ENCODE measurements around the gene FLNB. TPM values are rescaled to one million over a fixed set of nuclear protein-coding genes. Genes with fewer than 3 reads are reported as not detected.

The FLNB gene
- total RNA-seq, 2 donors from 2014 or later = 104 to 121 TPM

DNA sequence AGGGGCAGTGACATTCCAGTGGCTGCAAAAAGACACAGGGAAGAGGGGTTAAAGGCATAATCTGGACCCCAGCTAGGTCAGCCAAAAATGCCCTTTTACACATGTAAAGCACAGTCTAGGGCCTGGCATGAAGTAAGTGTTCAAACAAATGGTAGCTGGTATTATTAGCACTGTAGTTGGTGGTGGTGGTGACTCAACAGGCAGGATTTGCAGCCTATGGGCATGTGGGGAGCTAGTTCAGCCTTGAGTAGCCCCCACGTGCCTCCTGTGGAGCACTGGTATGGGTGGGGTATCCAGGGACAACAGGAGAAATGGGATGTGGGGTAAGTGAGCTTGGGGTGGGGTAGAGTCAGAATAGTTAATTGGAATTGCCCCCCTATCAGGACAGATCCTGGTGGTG is 175.0 kb downstream of the FLNB start:
- Histone ChIP-seq H3K27ac (no peak overlapping the region), H3K4me1 (peaks cover 8% of the 10 kb centered on the region), H3K36me3 (replicated peaks in 1 of 2; ENCODE audit: insufficient read depth in 1 of 2, low read depth in 2 of 2) (no peaks in the 10 kb centered on the region), H3K4me3 (no peak overlapping the region), H3K27me3 (no peaks in the 10 kb centered on the region), H3K9me3 (no peaks in the 10 kb centered on the region)
- WGBS, 2 donors = 54 to 86% methylated on average over 1 of the region's 1 CpG
- TF ChIP-seq, protein P1, sequence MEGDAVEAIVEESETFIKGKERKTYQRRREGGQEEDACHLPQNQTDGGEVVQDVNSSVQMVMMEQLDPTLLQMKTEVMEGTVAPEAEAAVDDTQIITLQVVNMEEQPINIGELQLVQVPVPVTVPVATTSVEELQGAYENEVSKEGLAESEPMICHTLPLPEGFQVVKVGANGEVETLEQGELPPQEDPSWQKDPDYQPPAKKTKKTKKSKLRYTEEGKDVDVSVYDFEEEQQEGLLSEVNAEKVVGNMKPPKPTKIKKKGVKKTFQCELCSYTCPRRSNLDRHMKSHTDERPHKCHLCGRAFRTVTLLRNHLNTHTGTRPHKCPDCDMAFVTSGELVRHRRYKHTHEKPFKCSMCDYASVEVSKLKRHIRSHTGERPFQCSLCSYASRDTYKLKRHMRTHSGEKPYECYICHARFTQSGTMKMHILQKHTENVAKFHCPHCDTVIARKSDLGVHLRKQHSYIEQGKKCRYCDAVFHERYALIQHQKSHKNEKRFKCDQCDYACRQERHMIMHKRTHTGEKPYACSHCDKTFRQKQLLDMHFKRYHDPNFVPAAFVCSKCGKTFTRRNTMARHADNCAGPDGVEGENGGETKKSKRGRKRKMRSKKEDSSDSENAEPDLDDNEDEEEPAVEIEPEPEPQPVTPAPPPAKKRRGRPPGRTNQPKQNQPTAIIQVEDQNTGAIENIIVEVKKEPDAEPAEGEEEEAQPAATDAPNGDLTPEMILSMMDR (IDR thresholded peaks at IDR 0.05) = no peak
- TF ChIP-seq POLR2A (IDR thresholded peaks at IDR 0.05) = no peak
- intact Hi-C loops (cut with DNase I) = no loop called here
- no peak for ATAC-seq
- DNase-seq = no peak

DNA sequence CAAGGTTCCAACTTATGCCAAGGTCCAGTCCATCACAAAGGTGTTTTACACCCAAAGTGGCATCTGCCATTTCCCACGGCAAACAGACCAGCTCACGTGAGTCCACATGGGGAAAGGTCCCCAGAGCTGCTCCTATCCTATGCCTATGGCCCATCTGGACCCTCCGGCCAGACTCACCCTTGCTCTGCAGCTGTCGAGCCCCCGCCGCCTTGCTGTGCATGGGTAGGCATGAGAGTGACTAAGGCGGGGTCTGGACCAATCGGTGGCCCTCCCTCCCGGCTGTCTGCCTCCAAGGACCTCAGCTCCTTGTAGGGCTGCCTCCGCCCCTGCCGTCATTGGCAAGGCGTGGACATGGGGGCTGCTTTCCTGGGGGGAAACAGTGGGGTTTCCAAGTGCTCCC is 175.7 kb downstream of the FLNB start:
- Histone ChIP-seq H3K9me3 (no peaks in the 10 kb centered on the region), H3K4me1 (peaks cover 5% of the 10 kb centered on the region), H3K4me3 (no peak overlapping the region), H3K27ac (no peak overlapping the region), H3K36me3 (replicated peaks in 1 of 2; ENCODE audit: insufficient read depth in 1 of 2, low read depth in 2 of 2) (no peaks in the 10 kb centered on the region), H3K27me3 (no peaks in the 10 kb centered on the region)
- TF ChIP-seq, protein P1 (IDR thresholded peaks at IDR 0.05) = no peak
- no peak for TF ChIP-seq POLR2A (IDR thresholded peaks at IDR 0.05)
- DNase-seq (no peak), ATAC-seq (no peak)
- intact Hi-C loops (cut with DNase I) = no loop called here
- WGBS, 2 donors = 76% methylated on average over 12 of the region's 12 CpGs; no CpG with 5 or more reads in 1 of the 2 donors

DNA sequence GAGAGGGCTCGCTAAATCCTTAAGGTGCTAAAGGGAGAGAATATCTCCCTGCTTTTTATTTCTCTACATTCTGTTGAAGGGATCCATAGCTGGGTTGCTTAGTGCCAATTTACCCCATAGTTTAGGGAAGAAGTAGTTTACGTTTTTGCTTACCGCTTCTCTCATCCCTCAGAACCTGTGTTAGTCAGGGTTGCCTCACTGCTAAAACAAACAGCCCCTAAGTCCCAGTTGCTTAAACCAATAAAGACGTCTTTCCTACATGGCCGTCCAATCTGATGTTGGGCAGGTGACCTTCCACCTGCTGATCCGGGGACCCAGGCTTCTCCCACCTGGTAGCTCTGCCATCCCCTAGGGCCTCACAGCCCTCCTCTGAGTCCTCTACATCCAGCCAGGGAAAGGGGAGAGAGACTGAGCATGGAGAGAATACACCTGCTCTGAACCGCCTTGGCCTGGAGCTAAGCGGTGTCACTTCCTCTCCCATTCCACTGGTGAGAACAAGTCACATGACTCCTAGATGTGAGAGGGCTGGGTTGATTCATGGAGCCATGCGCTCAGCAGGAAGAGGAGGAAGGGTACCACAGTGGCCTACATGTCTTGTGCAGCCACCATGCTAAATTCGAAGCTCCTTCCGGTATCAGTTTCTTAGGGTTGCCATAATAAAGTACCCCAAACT is 176.2 kb downstream of the FLNB start:
- Histone ChIP-seq H3K36me3 (replicated peaks in 1 of 2; ENCODE audit: insufficient read depth in 1 of 2, low read depth in 2 of 2) (no peaks in the 10 kb centered on the region), H3K27ac (no peak overlapping the region), H3K9me3 (no peaks in the 10 kb centered on the region), H3K4me3 (no peak overlapping the region), H3K27me3 (no peaks in the 10 kb centered on the region), H3K4me1 (peaks cover 5% of the 10 kb centered on the region)
- 83 to 87% methylated on average over 11 of the region's 11 CpGs for WGBS, 2 donors
- DNase-seq (no peak), ATAC-seq (no peak)
- intact Hi-C loops (cut with DNase I) = no loop called here
- TF ChIP-seq POLR2A (IDR thresholded peaks at IDR 0.05) = no peak
- TF ChIP-seq, protein P1 (IDR thresholded peaks at IDR 0.05) = no peak

DNA sequence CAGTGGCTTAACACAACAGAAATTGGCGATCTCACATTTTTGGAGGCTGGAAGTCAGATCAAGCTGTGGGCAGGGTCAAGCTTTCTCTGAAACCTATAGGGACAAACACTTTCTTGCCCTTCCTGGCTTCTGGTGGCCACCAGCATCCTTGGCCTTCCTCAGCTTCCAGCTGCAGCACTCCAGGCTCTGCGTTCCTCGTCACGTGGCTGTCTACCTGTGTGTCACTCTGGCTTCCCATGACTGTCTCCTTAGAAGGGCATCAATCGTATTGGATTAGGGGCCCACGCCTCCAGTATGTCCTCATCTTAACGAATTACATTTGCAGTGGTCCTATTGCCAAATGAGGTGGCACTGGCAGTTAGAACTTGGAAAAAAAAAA is 176.7 kb downstream of the FLNB start:
- H3K4me3 ChIP-seq = no peak overlapping the region
- H3K36me3 ChIP-seq (replicated peaks in 1 of 2; ENCODE audit: insufficient read depth in 1 of 2, low read depth in 2 of 2) = no peaks in the 10 kb centered on the region
- peaks cover 5% of the 10 kb centered on the region for H3K4me1 ChIP-seq
- no peak overlapping the region for H3K27ac ChIP-seq
- H3K27me3 ChIP-seq = no peaks in the 10 kb centered on the region
- WGBS, 2 donors = 73 to 86% methylated on average over 7 of the region's 7 CpGs
- ATAC-seq = no peak
- intact Hi-C loops (cut with DNase I) = no loop called here
- TF ChIP-seq, protein P1 (IDR thresholded peaks at IDR 0.05) = no peak
- TF ChIP-seq POLR2A (IDR thresholded peaks at IDR 0.05) = no peak
- no peak for DNase-seq
- no peaks in the 10 kb centered on the region for H3K9me3 ChIP-seq

DNA sequence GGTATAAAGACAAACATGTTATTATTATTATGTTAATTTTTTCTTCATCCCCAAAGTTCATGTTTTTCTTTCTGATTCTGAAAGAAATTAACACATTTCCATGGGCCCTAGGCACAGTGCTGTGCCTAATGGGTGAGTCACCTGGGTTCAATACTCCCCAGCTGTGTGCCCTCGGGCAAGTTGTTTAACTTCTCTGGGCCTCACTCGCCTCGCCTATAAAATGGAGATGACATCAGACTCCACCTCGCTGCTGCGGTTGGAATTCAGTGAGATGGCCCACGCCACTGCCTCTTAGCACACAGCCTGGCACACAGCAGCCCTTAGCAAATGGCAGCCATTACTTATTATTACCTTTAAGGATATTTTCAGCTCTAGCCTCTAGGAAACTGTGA is 179.9 kb downstream of the FLNB start:
- Histone ChIP-seq H3K27me3 (no peaks in the 10 kb centered on the region), H3K9me3 (no peaks in the 10 kb centered on the region), H3K36me3 (replicated peaks in 1 of 2; ENCODE audit: insufficient read depth in 1 of 2, low read depth in 2 of 2) (no peaks in the 10 kb centered on the region), H3K27ac (no peak overlapping the region), H3K4me1 (peaks cover 5% of the 10 kb centered on the region), H3K4me3 (no peak overlapping the region)
- no peak for TF ChIP-seq POLR2A (IDR thresholded peaks at IDR 0.05)
- TF ChIP-seq, protein P1 (IDR thresholded peaks at IDR 0.05) = no peak
- ATAC-seq = no peak
- no peak for DNase-seq
- 63 to 69% methylated on average over 6 of the region's 6 CpGs for WGBS, 2 donors
- intact Hi-C loops (cut with DNase I) = no loop called here
